GM18520 (cell line): ENCODE data around the gene ACACB.

Experiments used
- ATAC-seq: cut with Tn5 transposase; IDR thresholded peaks from one replicate; pipeline ENCODE4 v1.9.1; 2021; ENCODE audit not compliant: unreplicated experiment

ACACB gene

DNA sequence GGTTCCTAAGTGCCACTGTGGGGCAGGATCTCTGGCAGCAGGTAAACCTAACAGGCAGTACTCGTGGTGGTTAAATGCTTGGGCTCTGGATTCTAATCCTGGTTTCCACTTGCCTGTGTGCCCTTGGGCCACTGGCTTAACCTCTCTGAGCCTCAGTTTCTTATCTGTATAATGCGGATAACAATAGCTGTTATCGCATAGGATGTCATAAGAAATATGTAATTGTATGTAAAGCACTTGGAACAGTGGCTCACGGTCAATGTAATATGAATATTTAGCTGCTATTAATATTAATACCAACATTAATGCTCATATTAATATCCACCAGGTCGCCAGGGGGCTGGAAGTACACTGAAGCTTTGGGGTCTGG, 175.9 kb downstream of the ACACB start:
- no peak for ATAC-seq

DNA sequence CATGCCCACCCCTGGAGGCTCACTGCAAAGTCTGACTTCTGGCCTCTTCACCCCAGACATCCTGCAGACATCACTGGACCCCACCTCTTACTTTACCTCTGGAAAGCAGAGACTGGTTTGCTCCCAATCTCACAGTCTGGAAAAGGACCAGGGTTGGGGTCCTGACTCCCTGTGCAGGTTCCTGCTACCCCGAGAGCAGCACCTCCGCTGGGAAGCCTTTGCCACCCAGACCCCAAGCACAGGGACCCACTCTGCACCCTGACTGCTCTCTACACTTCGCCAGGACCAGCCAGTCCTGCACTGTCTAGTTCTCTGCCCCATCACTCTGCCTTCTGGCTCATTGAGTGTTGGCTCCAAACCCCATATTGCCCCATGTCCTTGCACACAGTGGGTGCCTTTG, 176.7 kb downstream of the ACACB start:
- ATAC-seq = no peak

DNA sequence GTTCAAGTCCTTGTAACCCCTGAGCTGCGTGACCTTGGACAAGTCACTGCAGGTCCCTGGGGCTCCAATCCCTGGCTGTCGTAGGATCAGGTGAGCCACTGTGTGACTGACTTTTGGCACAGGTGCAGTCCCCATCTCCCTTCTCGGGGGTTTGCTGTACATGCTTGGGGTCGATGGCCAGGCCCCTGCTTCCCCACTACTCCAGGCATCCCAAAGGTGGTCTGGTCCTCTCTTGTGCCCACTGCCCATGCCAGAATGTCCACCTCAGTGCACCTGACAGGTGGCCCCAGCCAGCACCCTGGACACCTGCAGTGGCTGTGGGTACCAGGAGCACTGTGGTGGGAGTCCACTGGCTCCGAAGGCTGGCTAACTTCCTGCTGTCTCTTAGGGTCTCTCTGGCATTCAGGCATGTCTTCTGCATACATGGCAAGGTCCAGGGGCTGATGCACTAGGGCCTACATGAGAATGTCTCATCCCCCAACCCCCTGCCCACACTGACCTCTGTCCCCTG, 178.0 kb downstream of the ACACB start:
- ATAC-seq = no peak

DNA sequence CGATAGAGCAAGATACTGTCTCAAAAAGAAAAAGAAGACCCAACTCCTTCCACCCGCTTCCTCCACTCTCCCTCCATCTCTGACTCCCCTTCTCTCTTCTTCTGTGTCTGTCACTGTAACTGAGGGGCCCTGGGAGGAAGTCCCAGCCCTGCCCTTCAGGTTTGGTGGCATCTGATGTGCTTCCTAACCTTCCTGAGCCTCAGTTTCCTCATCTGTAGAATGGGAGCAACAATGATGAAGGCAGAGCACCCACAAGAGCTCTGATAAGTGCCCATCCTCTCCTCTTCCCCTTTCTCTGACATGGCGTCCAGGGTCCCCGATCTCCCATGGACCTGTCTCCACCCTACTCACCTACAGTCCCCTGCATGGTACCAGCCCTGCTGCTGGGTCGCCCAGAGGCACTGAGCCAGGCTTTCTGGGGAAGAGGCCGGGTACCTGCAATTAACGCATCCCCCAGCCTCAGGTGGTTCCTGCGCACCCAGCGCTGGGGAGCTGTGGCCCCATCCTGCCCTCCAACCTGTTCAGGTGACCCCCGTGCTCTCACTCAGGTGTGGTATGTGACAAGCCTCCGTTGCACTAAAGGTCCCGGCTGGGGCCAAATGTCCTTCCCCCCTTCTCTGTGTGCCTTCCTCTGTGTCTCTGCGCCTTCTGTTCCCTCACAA, 179.5 kb downstream of the ACACB start:
- no peak for ATAC-seq

DNA sequence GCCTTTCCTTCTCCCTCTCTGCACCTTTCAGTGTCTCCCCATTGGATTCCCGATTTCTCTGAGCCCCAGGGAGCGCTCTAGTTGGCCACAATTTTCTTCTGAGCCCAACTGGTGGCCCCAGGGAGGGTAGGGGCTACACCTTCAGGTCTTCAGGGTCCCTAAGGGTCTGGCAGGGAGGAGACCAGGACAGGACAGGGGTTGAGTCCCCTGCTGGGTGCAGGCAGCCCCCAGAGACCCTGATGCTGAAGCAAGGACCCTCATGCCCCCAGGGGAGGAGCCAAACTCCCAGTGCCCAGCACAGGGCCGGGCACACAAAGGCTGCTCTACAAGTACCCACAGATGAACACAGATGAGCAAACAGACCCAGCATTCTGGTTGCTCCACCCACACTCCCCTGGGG, 180.0 kb downstream of the ACACB start:
- no peak for ATAC-seq

DNA sequence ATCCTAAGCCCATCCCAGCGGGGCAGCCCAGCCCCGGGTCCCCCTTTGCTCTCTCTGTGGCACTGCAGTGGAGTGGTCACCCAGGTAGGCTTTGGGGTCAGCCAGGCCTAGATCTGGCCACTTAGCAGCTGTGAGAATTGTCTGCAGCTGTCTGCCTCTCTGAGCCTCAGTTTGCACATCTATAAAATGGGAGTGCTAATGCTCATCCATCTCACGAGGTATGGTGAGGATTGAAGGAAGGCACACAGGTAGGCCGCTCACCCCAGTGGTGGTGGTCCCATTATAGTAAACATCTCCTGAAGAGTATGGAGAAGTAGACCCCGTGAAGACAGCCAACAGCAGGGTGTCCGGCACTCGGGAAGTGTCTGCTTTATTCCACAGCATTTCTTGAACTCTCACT, 183.5 kb downstream of the ACACB start:
- no peak for ATAC-seq

DNA sequence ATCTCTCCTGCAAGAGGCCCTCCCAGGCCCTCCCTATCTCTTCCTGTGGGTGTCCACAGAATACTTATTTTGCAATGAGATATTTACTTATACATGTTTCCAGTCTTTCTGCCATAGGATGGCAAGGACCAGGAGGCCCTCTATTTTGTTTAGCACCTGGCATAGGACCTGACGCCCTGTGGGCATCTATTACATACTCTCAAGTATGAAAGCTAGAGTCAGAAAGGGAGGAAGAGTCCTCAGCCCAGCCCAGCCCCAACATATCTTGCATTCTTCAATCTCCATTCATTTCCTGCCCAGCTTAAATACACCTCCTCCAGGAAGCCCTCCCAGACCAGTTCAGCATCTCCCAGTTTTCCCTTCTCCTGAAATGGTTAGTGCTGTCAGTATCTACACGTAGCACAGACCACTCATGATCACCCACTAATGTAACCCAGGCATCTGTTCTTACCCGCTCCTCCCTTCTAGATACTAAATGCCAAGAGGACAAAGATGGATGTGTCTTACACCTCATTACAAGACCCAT, 185.3 kb downstream of the ACACB start:
- no peak for ATAC-seq

DNA sequence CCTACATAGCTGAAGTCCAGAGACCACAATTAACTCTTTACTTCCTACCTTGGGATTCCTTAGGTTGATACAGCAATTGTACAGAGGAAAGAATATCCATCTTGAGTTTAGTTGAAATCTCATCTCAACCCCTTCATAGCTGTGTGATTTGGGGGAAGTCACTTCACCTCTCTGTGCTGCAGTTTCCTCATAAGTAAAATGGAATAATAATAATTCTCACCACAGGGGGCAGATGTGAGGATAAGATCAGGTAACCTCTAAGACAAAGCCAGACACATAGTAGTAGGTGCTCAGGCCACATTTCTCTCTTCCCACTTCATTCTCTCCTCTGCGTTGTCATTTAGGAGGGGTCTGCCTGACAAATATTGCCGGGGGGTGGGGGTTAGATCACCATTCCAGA, 186.0 kb downstream of the ACACB start:
- ATAC-seq = no peak

DNA sequence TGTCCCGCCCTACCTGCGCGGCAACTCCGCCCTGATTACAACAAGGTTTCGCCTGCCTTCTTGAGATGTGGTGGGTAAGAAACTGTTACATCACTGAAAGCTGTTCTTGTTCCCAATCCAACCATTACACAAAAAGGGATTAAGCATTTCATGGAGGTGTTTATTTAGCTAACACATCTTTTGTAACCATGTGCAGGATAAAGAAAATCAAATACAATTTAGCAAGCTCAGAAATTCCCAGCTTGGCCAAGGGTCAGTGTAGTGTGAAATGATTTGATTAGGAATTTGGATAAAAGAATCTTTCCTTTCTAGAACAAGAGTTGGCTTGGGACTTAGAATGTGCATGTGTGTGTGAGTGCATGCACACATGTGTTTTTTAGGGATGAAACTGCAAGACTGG, 186.4 kb downstream of the ACACB start:
- no peak for ATAC-seq

DNA sequence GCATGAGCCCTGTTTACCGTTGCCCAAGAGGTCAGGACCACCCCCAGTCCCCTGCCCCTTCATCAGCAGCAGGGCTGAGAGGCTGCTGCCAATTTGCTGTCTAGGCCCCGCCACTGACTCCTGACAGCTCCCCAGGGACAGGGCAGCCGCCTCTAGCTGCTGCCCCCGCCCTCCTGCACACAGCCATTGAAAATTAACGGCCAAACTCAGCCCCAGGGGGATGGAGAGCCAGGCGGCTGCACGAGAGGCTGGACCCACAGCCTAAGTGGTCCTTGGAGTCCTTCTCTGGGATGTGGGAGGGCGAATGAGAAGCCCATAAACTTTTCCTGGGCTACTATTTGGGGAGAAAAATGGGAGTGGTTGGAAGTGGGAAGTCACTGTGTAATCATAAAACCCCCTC, 188.1 kb downstream of the ACACB start:
- no peak for ATAC-seq

DNA sequence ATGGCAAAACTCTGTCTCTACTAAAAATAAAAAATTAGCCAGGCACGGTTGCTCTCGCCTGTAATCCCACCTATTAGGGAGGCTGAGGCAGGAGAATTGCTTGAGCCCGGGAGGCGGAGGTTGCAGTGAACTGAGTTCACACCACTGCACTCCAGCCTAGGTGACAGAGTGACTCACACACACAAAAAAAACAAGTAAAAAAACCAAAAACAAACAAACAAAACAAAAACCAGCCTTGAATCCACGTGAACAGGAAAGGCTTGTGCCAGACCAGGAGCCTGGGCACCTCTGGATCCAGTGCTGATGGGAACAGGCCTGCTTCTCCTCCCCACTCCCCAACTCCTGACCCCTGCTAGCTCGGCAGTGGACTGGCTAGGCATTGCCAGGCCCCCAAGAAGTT, 189.2 kb downstream of the ACACB start:
- no peak for ATAC-seq

DNA sequence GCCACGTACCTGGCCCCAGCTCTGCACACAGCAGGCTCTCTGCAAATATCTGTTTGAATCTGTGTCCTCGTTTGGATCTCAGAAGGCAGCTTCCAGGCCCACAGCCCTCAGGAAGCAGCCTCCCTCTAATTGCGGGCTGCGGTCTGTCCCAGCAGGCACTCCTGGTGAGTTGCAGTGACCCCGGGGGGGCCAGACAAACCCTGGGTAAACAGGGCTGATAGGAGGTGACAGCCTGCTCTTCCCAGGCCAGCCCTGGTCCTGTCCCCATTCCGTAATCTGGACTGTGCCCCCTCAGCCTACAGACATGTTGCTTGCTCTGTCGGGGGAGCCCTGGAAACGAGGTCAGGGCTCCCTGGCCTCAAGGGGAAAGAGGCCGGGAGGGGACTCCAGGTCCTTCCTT, 190.7 kb downstream of the ACACB start:
- no peak for ATAC-seq

DNA sequence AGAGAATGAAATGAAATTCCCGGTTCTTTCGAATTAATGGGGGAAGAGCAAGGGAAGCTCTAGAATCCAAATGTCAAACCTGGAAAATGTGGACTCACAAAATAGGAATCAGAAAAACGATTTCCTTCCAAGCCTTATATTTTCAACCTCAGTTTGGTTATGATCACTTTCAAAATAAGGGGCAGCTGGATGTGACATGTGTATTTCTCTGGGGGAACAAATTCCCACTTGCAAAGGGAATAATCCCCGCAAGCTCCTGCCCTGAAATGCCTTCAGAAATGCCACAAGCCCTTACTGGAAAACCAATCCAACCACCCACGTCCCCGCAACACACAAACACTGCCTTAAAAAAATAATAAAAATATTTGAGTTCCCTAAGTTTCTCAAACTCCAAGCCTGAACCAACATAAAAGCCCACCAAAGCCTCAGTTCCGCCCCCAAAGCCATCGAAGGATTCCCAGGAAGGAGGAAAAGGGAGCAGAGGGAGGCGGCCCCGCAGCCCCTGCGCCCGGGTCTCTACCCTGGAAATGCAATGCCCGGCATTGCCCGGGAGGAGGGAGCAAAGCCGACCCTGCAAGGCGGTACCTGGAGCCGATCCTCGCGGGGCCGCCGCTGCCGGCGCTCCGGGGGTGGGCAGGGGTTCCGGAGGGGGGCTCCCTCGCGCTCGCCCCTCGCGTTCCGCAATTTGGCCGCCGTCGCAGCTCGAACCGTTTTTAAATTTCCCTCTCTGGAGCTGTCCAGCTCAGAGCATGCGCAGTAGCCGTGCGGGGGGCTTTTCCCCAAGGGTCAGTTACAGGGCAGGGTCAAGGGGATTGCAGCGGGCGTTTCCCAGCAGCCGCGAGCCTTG, 192.4 kb downstream of the ACACB start, which contains the start of gene FOXN4:
TSS of gene FOXN4 (minus strand) at position 751 of the 847 bp plus-strand sequence. CDS start 963 bp downstream, outside the sequence.
- ATAC-seq = no peak

DNA sequence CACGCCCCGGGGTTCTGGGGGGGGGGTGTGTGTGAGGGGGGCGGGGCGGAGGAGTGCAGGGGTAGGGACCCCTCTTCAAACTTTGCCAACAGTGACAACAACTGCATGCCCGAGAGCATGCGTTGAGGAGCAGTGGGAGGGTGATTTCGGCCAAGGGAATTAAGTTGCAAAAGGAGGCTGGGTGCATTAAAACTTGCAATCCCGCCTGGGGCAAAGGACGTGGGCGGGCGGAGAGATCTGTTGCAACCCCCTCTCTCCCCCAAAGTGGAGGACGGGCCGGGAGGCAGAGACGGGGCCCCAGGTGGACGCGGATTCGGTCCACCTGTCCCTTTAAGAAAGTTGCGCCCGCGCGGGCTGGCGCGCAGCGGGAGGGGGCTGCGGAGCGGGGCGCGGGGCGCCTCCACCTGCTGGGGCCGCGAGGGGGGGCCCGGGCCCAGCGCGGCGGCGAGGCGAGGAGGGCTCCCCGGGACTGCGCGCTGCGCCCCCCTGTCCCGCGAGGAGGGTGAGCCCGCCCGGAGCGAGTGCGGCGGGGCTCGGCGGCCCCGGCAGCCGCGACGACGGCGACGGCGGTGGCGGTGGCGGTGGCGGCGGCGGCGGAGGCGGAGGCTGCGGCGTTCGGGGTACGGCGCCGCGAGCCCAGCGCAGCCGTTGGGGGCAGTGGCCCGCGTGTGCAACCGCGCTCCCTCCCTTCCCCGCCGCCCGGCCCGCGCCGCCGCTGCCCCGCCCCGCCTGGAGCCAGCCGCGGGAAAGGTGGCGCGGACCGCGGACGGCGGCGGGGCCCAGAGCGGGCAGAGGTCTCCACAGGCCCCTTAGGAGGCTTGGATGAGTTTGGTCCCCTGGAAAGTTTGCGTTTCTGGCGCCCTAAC, 193.2 kb downstream of the ACACB start:
- no peak for ATAC-seq

DNA sequence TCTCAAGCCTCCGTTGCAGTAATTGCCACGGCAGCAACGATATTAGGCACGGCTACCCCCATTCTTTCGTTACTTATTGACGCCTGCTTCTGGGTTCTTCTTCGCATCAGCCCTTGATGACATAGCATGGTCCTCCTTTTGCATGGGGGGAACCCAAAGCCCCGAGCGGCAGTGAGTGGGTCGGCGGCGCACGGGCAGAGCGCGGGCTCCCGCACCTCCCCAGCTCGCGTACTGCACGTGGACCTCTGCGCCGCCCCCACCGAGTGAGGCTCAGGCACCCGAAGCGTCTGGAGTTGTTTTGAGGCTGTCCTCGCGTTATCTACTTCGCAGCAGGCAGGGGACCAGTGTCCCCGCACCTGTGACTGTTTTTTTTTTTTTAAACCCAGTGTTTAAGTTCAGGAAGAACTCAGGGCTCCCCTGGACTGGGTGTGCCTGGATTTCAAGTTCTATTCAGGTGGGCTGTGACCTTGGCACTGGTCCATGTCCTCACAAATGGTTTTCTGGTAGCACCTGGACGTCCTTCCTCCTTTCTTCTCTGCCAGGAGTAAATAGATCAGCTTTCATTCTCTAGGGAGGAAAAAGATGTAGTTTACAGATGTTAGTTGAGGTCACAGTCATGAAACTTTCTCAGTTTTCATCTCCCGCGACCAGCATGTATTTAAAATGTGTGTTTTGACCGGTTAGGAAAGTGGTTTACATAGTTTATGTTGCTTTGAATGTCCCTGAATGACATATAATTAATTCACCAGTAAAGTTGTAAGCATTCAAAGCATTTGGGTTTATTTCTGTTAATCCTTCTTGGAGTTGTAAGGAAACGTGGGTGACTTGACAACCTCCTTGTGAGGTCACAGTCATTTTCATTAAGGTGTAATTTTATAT, 194.1 kb downstream of the ACACB start:
- no peak for ATAC-seq
